ENCODE measurements around the gene WRNIP1. TPM values are rescaled to one million over a fixed set of nuclear protein-coding genes. Genes with fewer than 3 reads are reported as not detected.

The WRNIP1 gene
- total and polyA plus RNA-seq, 8 donors: 29.7 to 196 (median 38.5) TPM

GRCh38 chr6:2805031-2805430 is 39.8 kb downstream of the WRNIP1 start:
- no peak for DNase-seq
- Histone ChIP-seq H3K4me3 (no peak overlapping the region), H3K9me3 (no peaks in the 10 kb centered on the region), H3K36me3 (no peaks in the 10 kb centered on the region), H3K4me1 (peaks cover 0 to 17% (median 8%) of the 10 kb centered on the region in 4 donors), H3K27me3 (no peaks in the 10 kb centered on the region), H3K27ac (no peak overlapping the region)
- 92 to 96% (median 96%) methylated on average over 14 of the region's 14 CpGs for WGBS, 5 donors
- intact Hi-C loops (cut with DNase I; ENCODE audit: low total_unique reads): no loop called here
- TF ChIP-seq EP300 (IDR thresholded peaks at IDR 0.05) (no peak), POLR2A (IDR thresholded peaks at IDR 0.05) (no peak)

DNA sequence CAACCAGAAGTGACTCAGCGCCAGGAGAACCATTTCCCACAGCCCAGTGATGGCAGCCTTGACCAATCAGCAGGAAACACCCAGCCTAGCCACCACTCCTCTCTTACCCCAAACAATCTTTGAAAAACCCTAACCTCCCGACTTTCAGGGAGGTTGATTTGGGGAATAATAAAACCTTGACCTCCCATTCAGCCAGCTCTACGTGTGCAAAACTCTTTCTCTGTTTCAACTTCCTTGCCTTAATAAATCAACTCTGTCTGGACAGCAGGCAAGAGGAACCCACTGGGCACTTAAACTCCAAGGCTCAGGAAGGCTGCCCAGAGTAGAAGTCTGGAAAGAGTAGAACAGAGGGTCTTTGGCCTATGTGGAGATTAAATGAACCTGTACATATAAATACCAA is 41.5 kb downstream of the WRNIP1 start:
- intact Hi-C loops (cut with DNase I; ENCODE audit: low total_unique reads): no loop called here
- Histone ChIP-seq H3K27ac (peak overlapping the region in 1 of 5 donors; percentile 31), H3K9me3 (no peaks in the 10 kb centered on the region), H3K36me3 (no peaks in the 10 kb centered on the region), H3K4me3 (no peak overlapping the region), H3K4me1 (peaks cover 0 to 8% (median 0%) of the 10 kb centered on the region in 4 donors), H3K27me3 (no peaks in the 10 kb centered on the region)
- TF ChIP-seq POLR2AphosphoS5 (IDR thresholded peaks at IDR 0.05): no peak
- 67 to 85% (median 84%) methylated on average over 3 of the region's 3 CpGs for WGBS, 5 donors
- DNase-seq: no peak

- Histone ChIP-seq H3K9me3 (no peaks in the 10 kb centered on the region), H3K27ac (peak overlapping the region in 1 of 5 donors; percentile 31), H3K36me3 (no peaks in the 10 kb centered on the region), H3K27me3 (no peaks in the 10 kb centered on the region), H3K4me3 (no peak overlapping the region), H3K4me1 (peaks cover 0 to 8% (median 0%) of the 10 kb centered on the region in 4 donors)
- intact Hi-C loops (cut with DNase I; ENCODE audit: low total_unique reads): no loop called here
- no peak for TF ChIP-seq POLR2AphosphoS5 (IDR thresholded peaks at IDR 0.05)
- no peak for TF ChIP-seq EP300 (IDR thresholded peaks at IDR 0.05)
- no peak for TF ChIP-seq POLR2A (IDR thresholded peaks at IDR 0.05)
- no peak for TF ChIP-seq CTCF (IDR thresholded peaks at IDR 0.05)
- no peak for DNase-seq
- 58 to 69% (median 66%) methylated on average over 9 of the region's 9 CpGs for WGBS, 5 donors
Measured at GRCh38 chr6:2807342-2808090, 42.3 kb downstream of the WRNIP1 start.

DNA sequence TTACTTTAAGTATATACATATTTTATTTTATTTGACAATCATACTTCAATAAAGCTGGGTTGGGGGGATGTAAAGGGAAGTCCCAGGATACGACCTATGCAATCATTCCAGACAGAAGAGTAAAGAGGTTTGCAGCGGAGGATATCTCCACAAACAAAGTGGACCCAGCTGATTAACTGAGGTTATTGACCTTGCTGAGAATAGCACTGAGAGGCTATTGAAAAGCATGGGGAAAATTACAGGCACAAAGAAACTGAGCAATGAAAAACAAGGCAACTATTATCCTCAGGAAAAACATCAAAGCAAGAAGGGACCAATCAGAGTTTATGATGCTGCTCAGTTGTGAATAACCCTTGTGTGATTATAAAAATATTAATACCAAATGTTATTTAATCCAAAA is 43.8 kb downstream of the WRNIP1 start:
- WGBS, 5 donors: 80 to 92% (median 89%) methylated on average over 2 of the region's 2 CpGs
- Histone ChIP-seq H3K27ac (peak overlapping the region in 1 of 5 donors; percentile 60), H3K27me3 (no peaks in the 10 kb centered on the region), H3K9me3 (no peaks in the 10 kb centered on the region), H3K36me3 (no peaks in the 10 kb centered on the region), H3K4me3 (no peak overlapping the region), H3K4me1 (peaks cover 0 to 8% (median 0%) of the 10 kb centered on the region in 4 donors)
- DNase-seq: no peak
- TF ChIP-seq EP300 (IDR thresholded peaks at IDR 0.05) (no peak), CTCF (IDR thresholded peaks at IDR 0.05) (no peak), POLR2AphosphoS5 (IDR thresholded peaks at IDR 0.05) (no peak), POLR2A (IDR thresholded peaks at IDR 0.05) (no peak)
- intact Hi-C loops (cut with DNase I; ENCODE audit: low total_unique reads): no loop called here

GRCh38 chr6:2810092-2810671 is 45.0 kb downstream of the WRNIP1 start:
- DNase-seq: peak; percentile 53 to 66
- WGBS, 5 donors: 51 to 62% (median 61%) methylated on average over 9 of the region's 9 CpGs
- intact Hi-C loops (cut with DNase I; ENCODE audit: low total_unique reads): no loop called here

More at GRCh38 chr6:2810092-2810671, 45.0 kb downstream of the WRNIP1 start:
- Histone ChIP-seq H3K4me1 (peaks cover 0 to 8% (median 0%) of the 10 kb centered on the region in 4 donors), H3K9me3 (no peaks in the 10 kb centered on the region), H3K36me3 (no peaks in the 10 kb centered on the region), H3K27me3 (no peaks in the 10 kb centered on the region), H3K27ac (peak overlapping the region in 3 of 5 donors; percentile 9 to 65 (median 60)), H3K4me3 (no peak overlapping the region)
- no peak for TF ChIP-seq EP300 (IDR thresholded peaks at IDR 0.05)
- TF ChIP-seq POLR2AphosphoS5 (IDR thresholded peaks at IDR 0.05): peak in 2 of 3 donors; percentile 21 to 26
